Putamen (tissue), 1 donor: ENCODE measurements around the gene PID1.

Experiments
- DNase-seq: peaks from one replicate; pipeline ENCODE4 v3.0.0-alpha.2; 2016; ENCODE audit warnings: low spot score

The PID1 gene

GRCh38 chr2:229270551-229271410 lies at the start of gene PID1:
Gene PID1 (minus strand): TSS chr2:229271287. CDS start chr2:229271043, 244 bp downstream.
- DNase-seq: peak; percentile 34

GRCh38 chr2:229319558-229319957 lies 48.5 kb upstream of the PID1 start:
- no peak for DNase-seq

- DNase-seq: no peak
Measured at GRCh38 chr2:229314117-229314516, 43.0 kb upstream of the PID1 start.

GRCh38 chr2:229313591-229313990 lies 42.5 kb upstream of the PID1 start:
- DNase-seq: no peak

GRCh38 chr2:229301237-229301636 lies 30.1 kb upstream of the PID1 start:
- no peak for DNase-seq

- no peak for DNase-seq
Measured at GRCh38 chr2:229300790-229301189, 29.7 kb upstream of the PID1 start.

- DNase-seq: no peak
Measured at GRCh38 chr2:229300371-229300770, 29.3 kb upstream of the PID1 start.

- DNase-seq: no peak
Measured at GRCh38 chr2:229297247-229297646, 26.2 kb upstream of the PID1 start.

- no peak for DNase-seq
Measured at GRCh38 chr2:229296536-229296935, 25.4 kb upstream of the PID1 start.

- DNase-seq: no peak
Measured at GRCh38 chr2:229296016-229296415, 24.9 kb upstream of the PID1 start.

- no peak for DNase-seq
Measured at GRCh38 chr2:229287823-229288222, 16.7 kb upstream of the PID1 start.

- DNase-seq: no peak
Measured at GRCh38 chr2:229282758-229283546, 11.9 kb upstream of the PID1 start.

GRCh38 chr2:229279516-229279915 lies 8.4 kb upstream of the PID1 start:
- no peak for DNase-seq

- no peak for DNase-seq
Measured at GRCh38 chr2:229275506-229275905, 4.4 kb upstream of the PID1 start.

GRCh38 chr2:229273723-229274338 lies 2.7 kb upstream of the PID1 start:
- peak; percentile 83 for DNase-seq

GRCh38 chr2:229273006-229273722 lies 2.1 kb upstream of the PID1 start:
- DNase-seq: no peak

GRCh38 chr2:229269941-229270340 lies 1.1 kb downstream of the PID1 start:
- DNase-seq: no peak

GRCh38 chr2:229269146-229269545 lies 1.9 kb downstream of the PID1 start:
- no peak for DNase-seq

GRCh38 chr2:229268626-229269025 lies 2.5 kb downstream of the PID1 start:
- no peak for DNase-seq

GRCh38 chr2:229267080-229267479 lies 4.0 kb downstream of the PID1 start:
- DNase-seq: no peak

- DNase-seq: no peak
Measured at GRCh38 chr2:229265727-229266126, 5.4 kb downstream of the PID1 start.

- no peak for DNase-seq
Measured at GRCh38 chr2:229261599-229261998, 9.5 kb downstream of the PID1 start.
